ENCODE results near the gene PKHD1.
A peak's percentile ranks its signal among the peaks of the same experiment; 100 is the strongest.

The PKHD1 gene

GRCh38 chr6:52063584-52064344 lies 23.6 kb downstream of the PKHD1 start:
- DNase-seq (ENCODE audit: extremely low read depth, low read depth) = no peak
- TF ChIP-seq CTCF (IDR thresholded peaks at IDR 0.05; ENCODE audit: low read depth, low read length) = peak; percentile 53

DNA sequence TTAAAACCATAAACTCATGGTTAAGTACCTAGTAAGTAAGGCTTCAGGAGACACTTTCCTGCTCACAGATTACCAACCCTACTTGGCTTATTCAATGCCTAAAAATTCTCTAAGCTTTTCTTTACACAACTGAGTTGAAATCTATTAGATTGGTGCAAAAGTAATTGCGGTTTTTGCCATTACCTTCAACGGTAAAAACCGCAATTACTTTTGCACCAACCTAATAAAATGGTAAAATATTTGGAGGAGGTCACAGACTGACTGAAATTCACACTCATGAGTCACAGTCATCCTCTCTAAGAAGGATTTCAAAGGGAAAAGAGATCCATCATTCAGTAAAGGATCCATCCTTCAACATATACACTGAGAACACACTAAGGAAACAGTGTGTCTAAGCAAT lies 25.9 kb downstream of the PKHD1 start:
- no peak for TF ChIP-seq CTCF (IDR thresholded peaks at IDR 0.05; ENCODE audit: low read depth, low read length)
- no peak for DNase-seq (ENCODE audit: extremely low read depth, low read depth)

DNA sequence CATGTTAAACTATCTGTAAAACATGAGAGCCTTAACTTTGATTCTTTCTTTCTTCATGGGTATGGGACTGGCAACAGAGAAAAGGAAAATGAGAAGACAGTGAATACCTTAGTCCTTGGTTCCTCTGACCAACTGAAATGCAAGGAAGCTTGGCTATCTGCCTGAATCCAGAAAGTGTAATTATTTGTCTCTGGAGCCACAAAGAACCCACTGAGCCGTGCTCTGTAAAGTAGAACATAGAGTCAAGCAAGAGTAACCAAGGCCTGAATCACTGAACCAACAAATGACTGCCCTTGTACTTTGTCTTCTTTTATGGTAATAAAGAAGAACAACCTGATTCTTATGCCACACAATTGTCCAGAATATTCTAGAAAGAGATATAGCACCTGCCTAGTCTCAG lies 27.6 kb downstream of the PKHD1 start:
- TF ChIP-seq CTCF (IDR thresholded peaks at IDR 0.05; ENCODE audit: low read depth, low read length) = no peak
- no peak for DNase-seq (ENCODE audit: extremely low read depth, low read depth)

- no peak for DNase-seq (ENCODE audit: extremely low read depth, low read depth)
- no peak for TF ChIP-seq CTCF (IDR thresholded peaks at IDR 0.05; ENCODE audit: low read depth, low read length)
Measured at GRCh38 chr6:52055451-52055850, 32.0 kb downstream of the PKHD1 start.

DNA sequence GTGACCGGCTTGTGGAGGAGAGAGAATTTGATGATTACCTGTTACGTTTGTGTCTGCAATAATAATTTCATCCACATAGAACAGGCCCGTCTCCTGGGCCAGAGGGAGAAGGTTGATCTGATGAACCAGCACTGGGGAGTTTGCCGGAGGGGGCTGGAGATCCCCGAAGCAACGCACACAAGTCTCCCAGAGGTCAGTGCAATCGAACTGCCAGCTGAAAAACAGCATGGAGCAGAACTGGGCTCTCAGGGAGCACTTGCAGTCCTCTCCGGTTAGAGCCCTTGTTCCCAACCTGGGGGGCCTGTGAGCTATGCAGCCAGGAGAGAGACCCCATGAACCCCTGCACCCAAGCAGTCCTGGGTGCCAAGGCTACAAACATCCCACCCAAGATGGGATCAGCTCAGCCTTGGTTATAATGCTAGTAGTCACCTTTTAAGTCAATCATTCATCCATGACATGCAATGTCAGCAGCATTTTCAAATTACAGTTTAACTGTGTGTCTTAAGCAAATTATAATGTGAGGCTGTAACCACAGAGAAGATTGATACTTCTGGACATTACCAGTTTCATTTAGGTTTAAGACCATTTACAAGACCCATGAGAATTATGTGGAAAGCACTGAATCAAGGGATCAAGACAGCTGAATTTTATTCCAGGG lies 34.2 kb downstream of the PKHD1 start:
- TF ChIP-seq CTCF (IDR thresholded peaks at IDR 0.05; ENCODE audit: low read depth, low read length) = no peak
- DNase-seq (ENCODE audit: extremely low read depth, low read depth) = no peak

- TF ChIP-seq CTCF (IDR thresholded peaks at IDR 0.05; ENCODE audit: low read depth, low read length) = no peak
- no peak for DNase-seq (ENCODE audit: extremely low read depth, low read depth)
Measured at GRCh38 chr6:52050051-52050405, 37.4 kb downstream of the PKHD1 start.

GRCh38 chr6:52049252-52050050 lies 38.0 kb downstream of the PKHD1 start:
- TF ChIP-seq CTCF (IDR thresholded peaks at IDR 0.05; ENCODE audit: low read depth, low read length) = peak; percentile 69
- no peak for DNase-seq (ENCODE audit: extremely low read depth, low read depth)

Measured in AG09319 (cell line).